HL-60 (cell line): ENCODE data around the gene RBMS2.

Experiments used
- GABPA ChIP-seq: IDR thresholded peaks from 2 replicates; pipeline ENCODE4 v1.6.1; 2012; ENCODE audit warnings: low read depth
- POLR2AphosphoS5 ChIP-seq: IDR thresholded peaks from 2 replicates; pipeline ENCODE4 v1.6.1; 2012; ENCODE audit warnings: low read depth
- SPI1 ChIP-seq: IDR thresholded peaks from 2 replicates; pipeline ENCODE4 v1.6.1; 2012; ENCODE audit warnings: low read depth, mild to moderate bottlenecking, borderline replicate concordance
- TF ChIP-seq, protein P1 (sequence below): IDR thresholded peaks from one replicate; pipeline ENCODE4 v1.5.1; 2011; ENCODE audit warnings: low read length, control low read depth, inconsistent platforms; ENCODE audit not compliant: insufficient read depth
- TF ChIP-seq, protein P2 (sequence below): IDR thresholded peaks from 2 replicates; pipeline ENCODE4 v1.6.1; 2012; ENCODE audit warnings: low read depth; ENCODE audit not compliant: insufficient replicate concordance

DNA sequence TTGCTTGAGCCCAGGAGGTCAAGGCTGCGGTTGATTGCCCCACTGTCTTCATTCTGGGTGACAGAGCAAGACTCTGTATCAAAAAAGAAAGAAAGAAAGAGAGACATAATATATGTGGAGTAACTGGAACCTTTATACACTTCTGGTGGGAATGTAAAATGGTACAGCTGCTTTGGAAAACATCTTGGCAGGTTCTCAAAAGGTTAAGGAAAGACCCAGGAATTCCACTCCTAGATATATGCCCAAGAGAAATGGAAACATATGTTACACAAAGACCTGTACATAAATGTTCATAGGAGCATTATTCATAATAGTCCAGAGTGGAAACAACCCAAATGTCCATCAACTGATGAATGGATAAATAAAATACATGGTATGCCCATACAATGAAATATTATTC lies 7.2 kb downstream of the RBMS2 start:
- TF ChIP-seq, protein P1, sequence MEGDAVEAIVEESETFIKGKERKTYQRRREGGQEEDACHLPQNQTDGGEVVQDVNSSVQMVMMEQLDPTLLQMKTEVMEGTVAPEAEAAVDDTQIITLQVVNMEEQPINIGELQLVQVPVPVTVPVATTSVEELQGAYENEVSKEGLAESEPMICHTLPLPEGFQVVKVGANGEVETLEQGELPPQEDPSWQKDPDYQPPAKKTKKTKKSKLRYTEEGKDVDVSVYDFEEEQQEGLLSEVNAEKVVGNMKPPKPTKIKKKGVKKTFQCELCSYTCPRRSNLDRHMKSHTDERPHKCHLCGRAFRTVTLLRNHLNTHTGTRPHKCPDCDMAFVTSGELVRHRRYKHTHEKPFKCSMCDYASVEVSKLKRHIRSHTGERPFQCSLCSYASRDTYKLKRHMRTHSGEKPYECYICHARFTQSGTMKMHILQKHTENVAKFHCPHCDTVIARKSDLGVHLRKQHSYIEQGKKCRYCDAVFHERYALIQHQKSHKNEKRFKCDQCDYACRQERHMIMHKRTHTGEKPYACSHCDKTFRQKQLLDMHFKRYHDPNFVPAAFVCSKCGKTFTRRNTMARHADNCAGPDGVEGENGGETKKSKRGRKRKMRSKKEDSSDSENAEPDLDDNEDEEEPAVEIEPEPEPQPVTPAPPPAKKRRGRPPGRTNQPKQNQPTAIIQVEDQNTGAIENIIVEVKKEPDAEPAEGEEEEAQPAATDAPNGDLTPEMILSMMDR, result no peak
- no peak for TF ChIP-seq POLR2AphosphoS5
- TF ChIP-seq, protein P2, sequence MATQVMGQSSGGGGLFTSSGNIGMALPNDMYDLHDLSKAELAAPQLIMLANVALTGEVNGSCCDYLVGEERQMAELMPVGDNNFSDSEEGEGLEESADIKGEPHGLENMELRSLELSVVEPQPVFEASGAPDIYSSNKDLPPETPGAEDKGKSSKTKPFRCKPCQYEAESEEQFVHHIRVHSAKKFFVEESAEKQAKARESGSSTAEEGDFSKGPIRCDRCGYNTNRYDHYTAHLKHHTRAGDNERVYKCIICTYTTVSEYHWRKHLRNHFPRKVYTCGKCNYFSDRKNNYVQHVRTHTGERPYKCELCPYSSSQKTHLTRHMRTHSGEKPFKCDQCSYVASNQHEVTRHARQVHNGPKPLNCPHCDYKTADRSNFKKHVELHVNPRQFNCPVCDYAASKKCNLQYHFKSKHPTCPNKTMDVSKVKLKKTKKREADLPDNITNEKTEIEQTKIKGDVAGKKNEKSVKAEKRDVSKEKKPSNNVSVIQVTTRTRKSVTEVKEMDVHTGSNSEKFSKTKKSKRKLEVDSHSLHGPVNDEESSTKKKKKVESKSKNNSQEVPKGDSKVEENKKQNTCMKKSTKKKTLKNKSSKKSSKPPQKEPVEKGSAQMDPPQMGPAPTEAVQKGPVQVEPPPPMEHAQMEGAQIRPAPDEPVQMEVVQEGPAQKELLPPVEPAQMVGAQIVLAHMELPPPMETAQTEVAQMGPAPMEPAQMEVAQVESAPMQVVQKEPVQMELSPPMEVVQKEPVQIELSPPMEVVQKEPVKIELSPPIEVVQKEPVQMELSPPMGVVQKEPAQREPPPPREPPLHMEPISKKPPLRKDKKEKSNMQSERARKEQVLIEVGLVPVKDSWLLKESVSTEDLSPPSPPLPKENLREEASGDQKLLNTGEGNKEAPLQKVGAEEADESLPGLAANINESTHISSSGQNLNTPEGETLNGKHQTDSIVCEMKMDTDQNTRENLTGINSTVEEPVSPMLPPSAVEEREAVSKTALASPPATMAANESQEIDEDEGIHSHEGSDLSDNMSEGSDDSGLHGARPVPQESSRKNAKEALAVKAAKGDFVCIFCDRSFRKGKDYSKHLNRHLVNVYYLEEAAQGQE, result no peak
- TF ChIP-seq GABPA, result no peak
- no peak for TF ChIP-seq SPI1
